KMS-11 (cell line): ENCODE results near the gene TASOR2.

Experiments
- H2AFZ ChIP-seq: fragments of 200-600 bp; sonication (generic); 2 replicates; pipeline ENCODE4 v1.6.1; 2016; ENCODE audit warnings: antibody characterized with exemption, mixed run types, low read depth
- H3K27ac ChIP-seq: fragments of 200-600 bp; sonication (generic); 2 replicates; pipeline ENCODE4 v1.6.1; 2016; ENCODE audit warnings: mild to moderate bottlenecking, mixed run types
- H3K27me3 ChIP-seq: fragments of 200-600 bp; sonication (generic); 2 replicates; pipeline ENCODE4 v1.6.1; 2017; ENCODE audit warnings: mild to moderate bottlenecking, low read depth, mixed run types, moderate library complexity; ENCODE audit not compliant: insufficient read depth
- H3K36me3 ChIP-seq: fragments of 200-600 bp; sonication (generic); 2 replicates; pipeline ENCODE4 v1.6.1; 2017; ENCODE audit warnings: mild to moderate bottlenecking, mixed run types; ENCODE audit not compliant: insufficient read depth
- H3K4me1 ChIP-seq: fragments of 200-600 bp; sonication (generic); 2 replicates; pipeline ENCODE4 v1.6.1; 2016; ENCODE audit warnings: mild to moderate bottlenecking, low read depth, mixed run types; ENCODE audit not compliant: poor library complexity, severe bottlenecking
- H3K4me2 ChIP-seq: fragments of 200-600 bp; sonication (generic); 2 replicates; pipeline ENCODE4 v1.7.0; 2016; ENCODE audit warnings: mild to moderate bottlenecking, mixed run types
- H3K4me3 ChIP-seq: fragments of 200-600 bp; sonication (generic); IDR thresholded peaks from 2 replicates; pipeline ENCODE4 v1.6.1; 2017; ENCODE audit warnings: low read depth, low read length, mixed read lengths; ENCODE audit not compliant: insufficient read depth
- H3K79me2 ChIP-seq: fragments of 200-600 bp; sonication (generic); 2 replicates; pipeline ENCODE4 v1.6.1; 2016; ENCODE audit warnings: low read depth, mixed run types; ENCODE audit not compliant: insufficient read depth
- H3K9ac ChIP-seq: fragments of 200-600 bp; sonication (generic); 2 replicates; pipeline ENCODE4 v1.6.1; 2016; ENCODE audit warnings: mild to moderate bottlenecking, mixed run types
- H4K20me1 ChIP-seq: fragments of 200-600 bp; sonication (generic); 2 replicates; pipeline ENCODE4 v1.6.1; 2016; ENCODE audit warnings: mild to moderate bottlenecking, mixed run types; ENCODE audit not compliant: insufficient read depth
- CTCF ChIP-seq: fragments of 200-600 bp; sonication (generic); conservative IDR thresholded peaks from 2 replicates; pipeline ENCODE4 v1.6.1; 2017; ENCODE audit warnings: low read depth, mild to moderate bottlenecking, antibody characterized with exemption, low read length, moderate library complexity, mixed read lengths

The TASOR2 gene

GRCh38 chr10:5668429-5668828, 16.2 kb upstream of the TASOR2 start:
- Histone ChIP-seq H3K4me1 (peaks cover 20% of the 10 kb centered on the region), H3K27ac (no peak overlapping the region), H3K36me3 (no peaks in the 10 kb centered on the region), H3K9ac (no peak overlapping the region), H3K4me3 (no peak overlapping the region), H2AFZ (no peak overlapping the region), H3K79me2 (no peaks in the 10 kb centered on the region), H3K27me3 (no peaks in the 10 kb centered on the region), H4K20me1 (no peaks in the 10 kb centered on the region), H3K4me2 (no peak overlapping the region)
- TF ChIP-seq CTCF: no peak

DNA sequence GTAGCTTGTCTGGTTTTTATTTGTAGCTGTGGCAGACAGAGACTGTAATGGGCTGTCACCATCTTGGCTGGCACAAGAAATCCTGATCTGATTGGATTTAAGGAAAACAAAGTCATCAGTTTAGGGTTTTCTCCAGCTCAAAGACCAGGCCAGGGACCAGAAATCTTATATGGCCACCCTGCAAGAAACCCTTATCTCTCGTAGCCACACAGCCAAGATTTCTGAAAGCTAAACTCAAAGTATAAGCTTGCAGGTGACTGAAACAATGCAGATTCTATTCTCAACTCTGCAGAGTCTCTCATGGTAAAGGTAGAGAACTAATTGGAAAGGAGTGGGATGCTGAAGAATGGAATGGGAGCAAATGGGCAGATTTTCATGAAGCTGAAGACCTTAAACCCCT, 15.0 kb upstream of the TASOR2 start:
- H3K4me3 ChIP-seq: no peak overlapping the region
- no peaks in the 10 kb centered on the region for H3K79me2 ChIP-seq
- TF ChIP-seq CTCF: no peak
- H4K20me1 ChIP-seq: no peaks in the 10 kb centered on the region
- H2AFZ ChIP-seq: no peak overlapping the region
- peaks cover 20% of the 10 kb centered on the region for H3K4me1 ChIP-seq
- no peak overlapping the region for H3K4me2 ChIP-seq
- H3K36me3 ChIP-seq: no peaks in the 10 kb centered on the region
- H3K27ac ChIP-seq: no peak overlapping the region
- H3K27me3 ChIP-seq: no peaks in the 10 kb centered on the region
- no peak overlapping the region for H3K9ac ChIP-seq

GRCh38 chr10:5670662-5671375, 13.8 kb upstream of the TASOR2 start:
- Histone ChIP-seq H3K4me2 (no peak overlapping the region), H2AFZ (no peak overlapping the region), H3K4me1 (peaks cover 11% of the 10 kb centered on the region), H3K79me2 (no peaks in the 10 kb centered on the region), H4K20me1 (no peaks in the 10 kb centered on the region), H3K27me3 (no peaks in the 10 kb centered on the region), H3K27ac (no peak overlapping the region), H3K9ac (no peak overlapping the region), H3K4me3 (no peak overlapping the region), H3K36me3 (no peaks in the 10 kb centered on the region)
- TF ChIP-seq CTCF: no peak

DNA sequence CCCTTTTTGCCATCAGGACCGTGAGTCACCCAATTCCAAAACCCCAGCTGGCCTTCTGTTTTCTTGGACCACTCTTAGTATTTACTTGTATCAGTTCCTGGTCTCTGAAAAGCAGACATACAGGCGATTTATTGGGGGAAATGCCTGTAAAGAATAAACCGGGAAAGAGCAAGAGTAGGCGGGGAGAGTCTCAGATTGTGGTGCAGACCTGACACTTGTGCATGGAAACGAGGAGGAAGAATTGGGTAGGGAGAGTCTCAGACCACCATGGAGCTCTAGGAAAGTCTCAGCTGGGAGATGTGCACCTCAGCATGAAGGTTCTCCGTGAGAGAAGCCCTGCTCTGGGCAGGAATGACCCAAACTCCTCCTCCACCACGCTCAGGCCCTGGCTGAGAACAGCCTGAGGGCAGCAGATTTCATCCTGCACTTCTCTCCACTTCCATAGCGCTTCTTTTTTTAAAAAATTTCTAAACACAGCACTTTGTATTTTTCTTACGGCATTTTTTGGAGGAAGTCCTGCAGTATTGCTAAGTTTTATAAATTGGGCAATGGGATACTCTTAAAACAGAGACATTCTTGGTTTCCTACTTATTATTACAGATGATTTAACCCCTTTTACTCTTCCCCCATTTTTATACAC, 6.1 kb upstream of the TASOR2 start:
- no peaks in the 10 kb centered on the region for H3K36me3 ChIP-seq
- no peaks in the 10 kb centered on the region for H3K27me3 ChIP-seq
- no peaks in the 10 kb centered on the region for H4K20me1 ChIP-seq
- no peak overlapping the region for H3K4me2 ChIP-seq
- H3K79me2 ChIP-seq: no peaks in the 10 kb centered on the region
- no peak overlapping the region for H3K4me3 ChIP-seq
- no peak overlapping the region for H2AFZ ChIP-seq
- no peaks in the 10 kb centered on the region for H3K4me1 ChIP-seq
- no peak overlapping the region for H3K9ac ChIP-seq
- H3K27ac ChIP-seq: no peak overlapping the region
- TF ChIP-seq CTCF: no peak
